ENCODE measurements around the gene PIK3CG.

Gene PIK3CG

DNA sequence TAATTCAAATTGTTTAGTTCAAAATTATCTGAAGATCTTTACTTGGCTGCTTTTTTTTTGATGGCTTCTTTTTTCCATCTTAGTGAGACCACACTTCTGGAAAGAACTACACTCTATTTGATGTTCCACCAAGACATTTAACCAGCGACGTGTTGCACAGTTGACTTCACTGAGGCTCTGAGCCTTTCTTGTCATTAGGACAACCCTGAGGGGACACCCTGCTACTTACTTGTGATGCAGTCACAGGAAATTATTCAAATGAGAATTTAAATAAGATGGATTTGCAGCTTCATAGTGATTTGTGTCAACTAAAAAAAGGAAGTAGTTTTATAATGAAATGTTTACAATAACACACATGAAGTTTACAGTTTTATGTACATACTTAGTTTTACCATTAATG lies 25.6 kb upstream of the PIK3CG start:
- TF ChIP-seq CTCF (IDR thresholded peaks at IDR 0.05) = no peak
- Histone ChIP-seq H3K9me3 (no peaks in the 10 kb centered on the region), H3K4me3 (ENCODE audit: low read depth in 1 of 2, low read length in 1 of 2) (no peak overlapping the region), H3K27me3 (no peaks in the 10 kb centered on the region), H3K27ac (no peak overlapping the region), H3K36me3 (no peaks in the 10 kb centered on the region), H3K4me1 (ENCODE audit: control insufficient read depth in 1 of 2, insufficient read depth in 1 of 2, low read depth in 1 of 2, low read length in 1 of 2) (no peaks in the 10 kb centered on the region)

- Histone ChIP-seq H3K36me3 (no peaks in the 10 kb centered on the region), H3K9me3 (no peaks in the 10 kb centered on the region), H3K4me1 (ENCODE audit: control insufficient read depth in 1 of 2, insufficient read depth in 1 of 2, low read depth in 1 of 2, low read length in 1 of 2) (no peaks in the 10 kb centered on the region), H3K27me3 (no peaks in the 10 kb centered on the region), H3K4me3 (ENCODE audit: low read depth in 1 of 2, low read length in 1 of 2) (no peak overlapping the region), H3K27ac (no peak overlapping the region)
- no peak for TF ChIP-seq CTCF (IDR thresholded peaks at IDR 0.05)
Observed at GRCh38 chr7:106840342-106840741, 24.7 kb upstream of the PIK3CG start.

DNA sequence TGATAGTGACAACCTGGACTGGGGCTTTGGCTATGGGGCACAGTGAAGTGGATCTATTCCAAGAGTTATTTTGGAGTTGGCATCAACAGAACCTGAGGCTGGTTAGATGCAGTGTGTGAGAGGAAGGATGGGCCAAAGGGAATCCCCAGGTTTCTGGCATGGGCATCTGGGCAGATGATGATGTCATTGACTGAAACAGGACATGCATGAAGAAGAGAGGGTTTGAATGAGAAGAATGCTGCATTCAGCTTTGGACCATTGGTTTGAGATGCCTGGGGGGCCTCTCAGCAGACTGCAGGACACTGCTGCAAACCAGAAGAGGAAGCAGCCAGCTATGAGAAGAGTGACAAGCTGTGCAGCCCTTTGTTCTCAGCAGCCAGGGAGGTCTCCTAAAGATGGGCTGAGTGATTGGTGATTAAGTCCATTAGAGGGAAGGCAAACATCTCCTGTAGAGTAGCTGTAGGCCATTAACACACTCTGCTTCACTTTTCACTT lies 23.1 kb upstream of the PIK3CG start:
- Histone ChIP-seq H3K9me3 (no peaks in the 10 kb centered on the region), H3K4me3 (ENCODE audit: low read depth in 1 of 2, low read length in 1 of 2) (no peak overlapping the region), H3K27ac (no peak overlapping the region), H3K27me3 (no peaks in the 10 kb centered on the region), H3K36me3 (no peaks in the 10 kb centered on the region), H3K4me1 (ENCODE audit: control insufficient read depth in 1 of 2, insufficient read depth in 1 of 2, low read depth in 1 of 2, low read length in 1 of 2) (no peaks in the 10 kb centered on the region)
- no peak for TF ChIP-seq CTCF (IDR thresholded peaks at IDR 0.05)

DNA sequence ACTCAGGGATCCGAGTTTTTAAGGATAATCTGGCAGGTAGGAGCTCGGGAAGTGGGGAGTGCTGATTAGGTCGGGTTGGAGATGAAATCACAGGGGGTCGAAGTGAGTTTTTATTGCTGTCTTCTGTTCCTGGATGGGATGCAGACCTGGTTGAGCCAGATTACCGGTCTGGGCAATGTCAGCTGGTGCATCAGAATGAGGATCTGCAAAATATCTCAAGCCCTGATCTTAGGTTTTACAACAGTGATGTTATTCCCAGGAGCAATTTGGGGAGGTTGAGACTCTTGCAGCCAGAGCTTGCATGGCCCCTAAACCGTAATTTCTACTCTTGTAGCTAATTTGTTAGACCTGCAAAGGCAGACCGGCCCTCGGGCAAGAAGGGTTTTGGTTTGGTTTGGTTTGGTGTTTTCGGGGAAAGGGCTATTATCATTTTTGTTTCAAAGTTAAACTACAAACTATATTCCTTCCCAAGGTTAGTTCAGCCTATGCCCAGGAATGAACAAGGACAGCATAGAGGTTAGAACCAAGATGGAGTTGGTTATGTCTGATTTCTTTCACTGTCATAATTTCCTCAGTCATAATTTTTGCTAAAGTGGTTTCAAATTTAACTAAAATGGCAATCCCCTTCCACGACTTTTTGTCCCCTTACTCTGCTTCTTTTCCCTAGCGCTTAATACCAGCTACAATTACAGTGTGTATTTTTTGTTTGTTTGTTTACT lies 20.6 kb upstream of the PIK3CG start:
- Histone ChIP-seq H3K36me3 (no peaks in the 10 kb centered on the region), H3K27ac (no peak overlapping the region), H3K4me1 (ENCODE audit: control insufficient read depth in 1 of 2, insufficient read depth in 1 of 2, low read depth in 1 of 2, low read length in 1 of 2) (no peaks in the 10 kb centered on the region), H3K9me3 (no peaks in the 10 kb centered on the region), H3K27me3 (no peaks in the 10 kb centered on the region), H3K4me3 (ENCODE audit: low read depth in 1 of 2, low read length in 1 of 2) (no peak overlapping the region)
- TF ChIP-seq CTCF (IDR thresholded peaks at IDR 0.05) = no peak

DNA sequence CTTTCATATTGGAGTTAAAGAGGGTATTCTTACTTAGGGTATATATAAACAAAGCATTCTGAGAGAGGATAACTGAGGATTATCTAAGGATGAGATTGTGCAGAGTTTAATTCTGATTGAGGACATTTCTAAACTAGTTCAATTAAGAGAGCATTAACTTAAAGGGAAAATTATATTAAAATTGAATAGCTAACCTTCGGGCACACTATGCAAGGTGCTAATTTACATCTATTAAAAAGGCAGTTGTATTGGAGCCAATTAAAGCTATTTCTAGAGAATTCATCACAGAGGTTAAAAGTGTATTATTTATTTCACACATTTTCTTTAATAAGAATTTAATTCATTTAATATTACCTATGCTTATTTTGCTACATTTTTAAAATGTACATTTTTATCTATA lies 17.0 kb upstream of the PIK3CG start:
- H3K4me3 ChIP-seq (ENCODE audit: low read depth in 1 of 2, low read length in 1 of 2) = no peak overlapping the region
- no peaks in the 10 kb centered on the region for H3K4me1 ChIP-seq (ENCODE audit: control insufficient read depth in 1 of 2, insufficient read depth in 1 of 2, low read depth in 1 of 2, low read length in 1 of 2)
- H3K9me3 ChIP-seq = no peaks in the 10 kb centered on the region
- TF ChIP-seq CTCF (IDR thresholded peaks at IDR 0.05) = no peak
- no peaks in the 10 kb centered on the region for H3K36me3 ChIP-seq
- no peaks in the 10 kb centered on the region for H3K27me3 ChIP-seq
- no peak overlapping the region for H3K27ac ChIP-seq

Data from neutrophil (primary cell).